DMS 273 (cell line): ENCODE results near the gene ST6GALNAC3.
A peak's percentile ranks its signal among the peaks of the same experiment; 100 is the strongest.
"Not testable (repeated sequence)": the region's sequence is repeated elsewhere in the genome, so short reads cannot be mapped to it uniquely, and the experiment has no call there.

Experiments
- DNase-seq: peaks from one replicate; lab custom pipeline; 2025; ENCODE audit not compliant: unreplicated experiment; lab: John Stamatoyannopoulos, UW

ST6GALNAC3 gene

GRCh38 chr1:76238094-76238628 lies 163.6 kb downstream of the ST6GALNAC3 start:
- no peak for DNase-seq

- DNase-seq, result peak; percentile 10
Measured at GRCh38 chr1:76239470-76239918, 164.9 kb downstream of the ST6GALNAC3 start.

- no peak for DNase-seq
Measured at GRCh38 chr1:76240316-76240715, 165.8 kb downstream of the ST6GALNAC3 start.

- not testable (repeated sequence) for DNase-seq
Measured at GRCh38 chr1:76242587-76242986, 168.0 kb downstream of the ST6GALNAC3 start.

GRCh38 chr1:76247261-76247852 lies 172.8 kb downstream of the ST6GALNAC3 start:
- no peak for DNase-seq

GRCh38 chr1:76250271-76250670 lies 175.7 kb downstream of the ST6GALNAC3 start:
- DNase-seq, result peak; percentile 24

- DNase-seq, result no peak
Measured at GRCh38 chr1:76252431-76252830, 177.9 kb downstream of the ST6GALNAC3 start.

- DNase-seq, result no peak
Measured at GRCh38 chr1:76254104-76255030, 179.8 kb downstream of the ST6GALNAC3 start.

- no peak for DNase-seq
Measured at GRCh38 chr1:76256289-76257223, 182.0 kb downstream of the ST6GALNAC3 start.

GRCh38 chr1:76257823-76258222 lies 183.3 kb downstream of the ST6GALNAC3 start:
- no peak for DNase-seq

GRCh38 chr1:76259270-76259669 lies 184.7 kb downstream of the ST6GALNAC3 start:
- DNase-seq, result no peak

- DNase-seq, result no peak
Measured at GRCh38 chr1:76260279-76260678, 185.7 kb downstream of the ST6GALNAC3 start.

GRCh38 chr1:76262601-76263000 lies 188.1 kb downstream of the ST6GALNAC3 start:
- no peak for DNase-seq

GRCh38 chr1:76264642-76265041 lies 190.1 kb downstream of the ST6GALNAC3 start:
- no peak for DNase-seq

GRCh38 chr1:76266762-76267161 lies 192.2 kb downstream of the ST6GALNAC3 start:
- DNase-seq, result peak; percentile 7

GRCh38 chr1:76267631-76268030 lies 193.1 kb downstream of the ST6GALNAC3 start:
- DNase-seq, result no peak

GRCh38 chr1:76268341-76268740 lies 193.8 kb downstream of the ST6GALNAC3 start:
- peak; percentile 55 for DNase-seq

GRCh38 chr1:76269155-76269554 lies 194.6 kb downstream of the ST6GALNAC3 start:
- DNase-seq, result peak; percentile 87

GRCh38 chr1:76274302-76274701 lies 199.8 kb downstream of the ST6GALNAC3 start:
- DNase-seq, result no peak

GRCh38 chr1:76274718-76275117 lies 200.2 kb downstream of the ST6GALNAC3 start:
- DNase-seq, result no peak

GRCh38 chr1:76278711-76279100 lies 204.2 kb downstream of the ST6GALNAC3 start:
- no peak for DNase-seq
